Lung microvascular endothelial cell (primary cell): Measurements from ENCODE around the gene RIC3. TPM values are rescaled to one million over a fixed set of nuclear protein-coding genes. Genes with fewer than 3 reads are reported as not detected.

ENCODE experiments used
- total RNA-seq: library from RNA; depleted of rRNA; stranded (reverse); fragments of >200 nt; gene quantifications from 2 replicates; pipeline ENCODE4 v1.2.1, GENCODE V29; 2014

RIC3 gene
- total RNA-seq, 1 donor from 2014 or later: not detected

Other genes starting within 250 kb of the RIC3 start
- gene OR10A6, start 237.8 kb downstream of the RIC3 start, total RNA-seq: not detected in 2 replicates
- gene OR10A3, start 227.3 kb downstream of the RIC3 start, total RNA-seq: not detected in 2 replicates
- not detected in 2 replicates for gene NLRP10, start 203.6 kb downstream of the RIC3 start, total RNA-seq
- gene EIF3F, start 181.7 kb downstream of the RIC3 start, total RNA-seq: 200 and 271 TPM in 2 replicates
- 0.60 and 0.65 TPM in 2 replicates for gene TUB, start 87.8 kb downstream of the RIC3 start, total RNA-seq
- not detected in 2 replicates for gene LMO1, start 94.9 kb upstream of the RIC3 start, total RNA-seq